ENCODE results near the gene NFIX.

NFIX gene

DNA sequence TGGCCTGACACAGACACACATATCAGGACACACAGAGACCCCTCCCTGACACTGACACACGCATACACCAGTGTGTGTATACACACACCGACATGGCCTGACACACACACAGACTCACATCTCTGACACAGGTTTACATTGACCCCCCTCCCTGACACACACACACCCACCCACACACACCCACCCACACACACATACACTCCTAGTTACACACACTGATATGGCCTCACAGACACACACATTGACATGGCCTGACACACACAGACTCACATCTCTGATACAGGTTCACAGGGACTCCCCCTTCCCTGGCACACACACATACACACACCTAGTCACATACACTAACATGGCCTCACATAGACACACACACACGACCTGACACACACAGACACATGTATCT lies 4.4 kb upstream of the NFIX start:
- DNase-seq, result no peak

DNA sequence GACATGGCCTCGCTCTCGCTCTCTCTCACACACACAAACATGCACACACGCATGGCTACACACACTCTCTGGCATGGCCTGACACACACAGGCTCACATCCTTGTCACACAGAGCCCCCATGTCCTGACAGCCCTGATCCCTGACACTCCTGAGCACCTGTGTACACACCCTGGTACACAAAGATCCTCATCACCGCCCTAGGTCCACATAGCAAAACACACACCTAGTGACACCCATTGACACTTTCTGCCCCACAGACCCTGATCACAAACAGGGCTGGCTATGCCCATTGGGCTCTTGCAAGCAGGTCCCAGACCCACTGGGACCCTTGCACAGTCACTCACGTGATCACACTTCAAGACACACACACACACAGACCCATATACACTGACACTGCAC lies 4.0 kb upstream of the NFIX start:
- DNase-seq, result no peak

DNA sequence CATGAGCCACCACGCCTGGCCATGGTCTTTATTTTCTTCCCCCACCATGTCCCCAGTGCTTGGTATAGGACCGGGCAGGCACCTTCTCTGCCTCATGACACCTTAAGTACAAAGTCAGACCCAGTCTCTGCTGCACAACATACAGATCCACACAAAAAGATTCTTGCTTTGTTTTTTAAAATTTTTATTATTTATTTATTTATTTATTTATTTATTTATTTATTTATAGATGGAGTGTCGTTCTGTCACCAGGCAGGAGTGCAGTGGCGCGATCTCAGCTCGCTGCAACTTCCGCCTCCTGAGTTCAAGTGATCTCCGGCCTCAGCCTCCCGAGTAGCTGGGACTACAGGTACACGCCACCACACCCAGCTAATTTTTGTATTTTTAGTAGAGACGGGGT lies 2.5 kb upstream of the NFIX start:
- DNase-seq, result no peak

- no peak for DNase-seq
Observed at GRCh38 chr19:12993562-12993961, 1.7 kb upstream of the NFIX start.

GRCh38 chr19:12995596-12996405 lies 526 bp downstream of the NFIX start:
- DNase-seq, result no peak

- no peak for DNase-seq
Observed at GRCh38 chr19:12996406-12997094, 1.3 kb downstream of the NFIX start.

DNA sequence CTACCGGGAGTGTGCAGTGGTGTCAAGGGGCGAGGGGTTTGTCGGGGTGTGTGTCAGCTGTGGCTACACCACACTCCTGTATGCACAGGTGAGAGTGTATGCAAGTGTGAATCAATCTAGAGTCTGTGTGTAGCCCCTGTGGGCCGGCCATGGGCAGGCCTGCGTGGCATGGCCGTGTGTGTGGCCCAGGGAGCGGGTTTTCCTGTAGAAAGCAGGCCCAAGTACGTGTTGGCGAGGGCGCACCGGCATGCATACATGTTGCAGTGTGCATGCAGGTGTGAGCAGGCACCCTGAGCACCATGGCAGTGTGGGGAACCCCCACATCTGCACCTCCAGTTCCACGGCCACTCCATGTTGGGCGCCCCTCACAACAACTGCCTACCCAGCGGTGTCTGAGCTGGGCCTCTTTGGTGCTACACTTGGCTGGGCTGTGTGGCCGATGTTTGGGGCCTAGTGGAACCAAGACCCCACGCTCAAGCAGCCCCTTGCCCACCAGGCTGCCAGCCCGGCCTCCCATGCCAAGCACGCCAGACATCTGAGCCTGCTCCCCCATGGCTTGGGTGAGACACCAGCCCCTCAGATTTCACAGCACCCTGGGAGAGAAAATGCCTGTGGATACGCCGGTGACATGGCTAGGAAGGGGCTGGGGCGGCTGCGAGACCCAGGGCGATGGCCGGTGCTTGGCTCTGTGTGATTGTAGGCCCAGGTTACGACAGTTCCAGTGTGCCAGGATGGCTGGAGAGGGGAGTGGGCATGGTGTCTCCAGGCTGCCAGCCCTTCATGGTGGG lies 2.1 kb downstream of the NFIX start:
- DNase-seq, result no peak

- DNase-seq, result no peak
Observed at GRCh38 chr19:12997967-12998940, 3.0 kb downstream of the NFIX start.

- no peak for DNase-seq
Observed at GRCh38 chr19:13001166-13001501, 5.9 kb downstream of the NFIX start.

- no peak for DNase-seq
Observed at GRCh38 chr19:13001502-13002165, 6.4 kb downstream of the NFIX start.

DNA sequence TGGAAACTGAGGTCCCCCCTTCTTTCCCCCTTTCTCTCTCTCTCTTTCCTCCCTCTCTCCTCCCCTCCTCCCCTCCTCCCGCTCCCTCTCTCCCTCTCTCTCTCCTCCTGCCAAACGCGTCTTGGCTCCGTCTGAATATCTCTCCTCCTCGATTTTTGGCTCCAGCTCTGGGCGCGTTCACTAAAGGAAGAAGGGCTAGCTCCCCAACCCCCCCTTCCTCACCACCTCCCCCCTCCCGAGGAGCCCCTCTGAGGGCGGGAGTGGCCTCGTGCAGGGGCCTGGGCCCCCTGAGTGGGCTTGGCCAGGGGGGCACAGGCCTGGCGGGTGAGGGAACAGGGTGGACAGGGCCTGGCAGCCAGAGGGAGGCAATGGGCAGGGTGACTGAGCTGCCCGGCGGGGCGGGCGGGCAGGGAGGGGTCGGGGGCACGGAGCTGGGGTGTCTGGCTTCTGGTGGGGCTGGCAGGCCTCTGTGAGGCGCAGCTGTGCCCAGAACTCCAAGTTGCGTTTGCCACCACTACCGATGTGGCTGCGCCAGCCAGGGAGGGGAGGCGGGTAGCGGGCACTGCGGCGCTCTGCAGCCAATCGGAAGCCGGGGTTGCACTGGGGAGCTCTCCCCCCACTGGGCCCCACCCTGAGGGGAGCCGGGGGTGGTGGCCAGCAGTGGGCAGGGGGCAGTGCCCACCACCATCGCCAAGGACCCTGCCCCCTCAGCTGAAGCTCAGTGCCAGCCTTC lies 7.1 kb downstream of the NFIX start:
- no peak for DNase-seq

GRCh38 chr19:13003081-13003480 lies 7.8 kb downstream of the NFIX start:
- no peak for DNase-seq

- no peak for DNase-seq
Observed at GRCh38 chr19:13004273-13004672, 9.0 kb downstream of the NFIX start.

DNA sequence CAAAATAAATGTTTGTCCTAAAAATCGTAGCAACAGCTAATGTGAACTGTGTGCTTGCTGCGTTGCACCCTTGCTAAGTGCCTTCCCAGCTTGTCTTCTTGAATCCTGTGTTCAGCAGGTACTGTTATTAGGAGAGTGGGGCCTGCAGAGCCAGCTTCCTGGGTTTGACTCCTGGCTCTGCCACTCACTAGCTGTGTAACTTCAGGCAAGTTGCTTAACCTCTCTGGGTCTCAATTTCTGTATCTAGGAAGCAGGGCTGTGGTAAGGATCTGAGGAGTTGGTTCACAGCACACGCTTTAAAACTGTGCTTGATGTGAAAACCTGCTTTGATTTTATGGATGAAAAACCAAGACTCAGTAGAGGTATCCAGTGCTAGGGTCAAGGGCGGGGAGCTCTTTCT lies 10.0 kb downstream of the NFIX start:
- no peak for DNase-seq

GRCh38 chr19:13005861-13006370 lies 10.6 kb downstream of the NFIX start:
- no peak for DNase-seq

DNA sequence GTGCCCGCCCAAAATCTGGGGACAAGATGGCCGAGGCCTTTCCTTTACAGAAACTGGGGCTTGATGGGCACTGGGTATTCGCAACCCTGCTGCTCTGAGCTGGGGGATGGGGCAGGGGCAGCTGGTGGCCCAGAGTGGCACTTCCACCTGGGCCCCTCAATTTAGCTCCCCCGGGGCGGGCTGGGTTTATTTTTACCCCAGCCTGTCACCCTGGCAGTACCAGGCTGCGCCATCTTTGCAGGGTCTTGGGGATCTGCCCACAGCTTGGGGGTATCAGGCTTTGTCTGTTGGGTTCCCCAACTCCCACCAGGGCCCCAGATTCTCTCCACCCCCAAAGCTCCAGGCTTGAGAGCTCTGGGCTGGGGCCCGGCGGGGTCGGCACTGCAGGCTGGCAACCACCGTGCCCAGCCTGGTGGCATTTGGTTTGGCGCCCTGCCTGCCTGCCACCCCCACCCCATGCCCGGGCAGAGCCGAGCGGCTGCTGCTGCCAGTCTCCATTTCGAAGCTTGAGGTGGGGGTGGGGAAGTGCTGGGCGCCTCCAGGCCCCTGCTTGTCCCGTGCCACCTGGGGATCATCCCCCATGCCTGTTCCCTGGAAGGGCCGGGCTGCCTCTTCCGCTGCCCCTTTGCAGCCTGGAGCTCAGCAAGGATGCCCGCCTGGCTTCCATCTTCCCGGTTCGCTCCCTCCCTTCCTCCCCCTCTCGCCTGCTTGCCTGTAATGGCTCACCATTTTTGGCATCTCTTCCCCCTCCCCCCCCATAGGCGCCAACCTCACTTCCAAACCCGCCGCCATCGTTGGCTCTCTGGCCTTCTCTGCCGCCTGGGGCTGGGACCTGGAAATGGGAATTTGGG lies 11.4 kb downstream of the NFIX start:
- no peak for DNase-seq

DNA sequence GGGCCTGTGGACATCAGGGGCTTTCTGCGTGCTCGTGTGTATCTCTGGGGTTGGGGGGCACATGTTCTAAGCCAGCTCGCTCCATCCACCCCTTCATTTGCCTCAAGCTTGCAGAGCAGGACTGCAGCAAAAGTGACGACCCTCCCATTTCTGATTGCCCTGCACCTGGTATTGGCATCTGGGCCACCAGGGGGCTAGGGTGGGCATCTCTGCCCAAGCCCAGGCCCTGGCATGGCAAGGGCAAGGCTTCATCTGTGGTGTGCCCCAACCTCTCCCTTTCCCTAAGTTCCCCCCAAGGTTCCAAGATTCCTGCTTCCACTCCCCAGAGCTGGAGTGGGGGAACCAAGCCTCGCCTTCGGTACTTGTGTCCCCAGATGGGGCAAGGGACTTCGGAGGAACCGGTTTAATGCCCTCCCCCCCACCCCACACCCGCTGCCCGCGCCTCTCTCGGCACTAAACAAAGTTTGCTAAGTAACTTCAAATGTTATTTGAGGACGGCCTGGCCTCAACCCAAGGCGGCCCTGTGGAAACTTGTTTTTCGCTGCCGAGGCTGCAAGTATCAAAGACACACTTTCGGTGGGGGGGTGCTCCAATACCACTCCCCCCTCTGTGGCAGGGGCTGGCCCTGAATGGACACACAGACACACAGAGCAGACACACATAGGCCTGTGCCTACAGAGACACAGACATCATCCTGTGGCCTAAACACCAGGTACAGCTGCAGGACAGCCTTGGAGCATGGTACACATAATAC lies 12.2 kb downstream of the NFIX start:
- DNase-seq, result no peak

DNA sequence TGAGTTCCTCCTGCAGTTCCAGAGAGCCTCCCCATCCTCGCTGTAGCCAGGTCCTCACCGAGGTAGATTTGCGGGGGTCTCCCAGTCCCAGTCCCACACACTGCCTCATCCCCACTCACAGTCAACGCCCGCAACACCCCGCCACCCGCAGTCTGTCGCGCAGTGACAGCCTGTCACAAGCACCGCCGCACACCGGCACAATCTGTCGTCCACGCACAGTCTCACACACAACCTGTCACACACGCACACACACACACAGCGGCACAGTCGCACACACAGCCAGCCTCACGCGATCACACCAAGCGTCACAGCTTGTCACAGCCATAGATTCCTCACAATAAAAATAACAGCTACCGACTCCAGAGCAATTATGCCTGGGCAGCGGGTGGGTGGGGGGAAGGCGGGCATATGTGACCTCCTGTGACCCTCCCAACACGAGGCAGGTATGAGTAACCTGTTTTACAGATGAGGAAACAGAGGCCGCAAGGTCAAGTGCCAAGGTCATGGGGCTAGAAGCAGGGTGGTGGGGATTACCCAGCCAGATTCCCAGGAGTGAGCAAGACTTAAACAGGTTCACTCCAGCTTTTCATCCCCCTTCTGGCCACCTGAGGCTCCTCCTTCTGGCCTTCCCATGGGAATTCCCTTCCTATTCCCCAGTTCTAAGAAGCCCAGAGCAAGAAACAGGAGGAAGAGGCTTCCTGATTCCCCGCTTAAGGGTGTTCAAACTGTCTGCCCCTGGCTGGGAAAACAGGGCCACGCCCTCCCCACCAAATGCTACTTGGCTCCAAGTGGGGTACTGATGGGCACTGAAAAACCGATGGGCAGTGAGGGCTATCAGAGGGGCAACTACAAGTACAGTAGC lies 13.9 kb downstream of the NFIX start:
- no peak for DNase-seq

Measured in DMS79 (cell line).